Ishikawa (cell line): ENCODE data around the gene CLEC4M.

ENCODE experiments used
- CEBPB ChIP-seq: IDR thresholded peaks from 2 replicates; pipeline ENCODE4 v1.6.1; 2012
- CREB1 ChIP-seq: IDR thresholded peaks from 2 replicates; pipeline ENCODE4 v1.6.1; 2012; ENCODE audit warnings: low read depth
- EGR1 ChIP-seq: IDR thresholded peaks from 2 replicates; pipeline ENCODE4 v1.6.1; 2012
- FOXM1 ChIP-seq: IDR thresholded peaks from 2 replicates; pipeline ENCODE4 v1.6.1; 2012; ENCODE audit warnings: low read depth, borderline replicate concordance
- MAX ChIP-seq: IDR thresholded peaks from 2 replicates; pipeline ENCODE4 v1.6.1; 2012
- NFIC ChIP-seq: IDR thresholded peaks from 2 replicates; pipeline ENCODE4 v1.6.1; 2012
- RAD21 ChIP-seq: IDR thresholded peaks from 2 replicates; pipeline ENCODE4 v1.6.1; 2012; ENCODE audit warnings: low read depth
- REST ChIP-seq: IDR thresholded peaks from 2 replicates; pipeline ENCODE4 v1.6.1; 2012; ENCODE audit warnings: low read depth, mild to moderate bottlenecking
- TAF1 ChIP-seq: IDR thresholded peaks from 2 replicates; pipeline ENCODE4 v1.6.1; 2012; ENCODE audit warnings: low read depth, mild to moderate bottlenecking
- TCF12 ChIP-seq: IDR thresholded peaks from 2 replicates; pipeline ENCODE4 v1.6.1; 2012; ENCODE audit warnings: low read depth
- TEAD4 ChIP-seq: IDR thresholded peaks from 2 replicates; pipeline ENCODE4 v1.6.1; 2012
- USF1 ChIP-seq: IDR thresholded peaks from 2 replicates; pipeline ENCODE4 v1.6.1; 2012
- YY1 ChIP-seq: IDR thresholded peaks from 2 replicates; pipeline ENCODE4 v1.6.1; 2012; ENCODE audit warnings: low read depth
- ZBTB7A ChIP-seq: IDR thresholded peaks from 2 replicates; pipeline ENCODE4 v1.6.1; 2012; ENCODE audit warnings: low read depth

The CLEC4M gene

GRCh38 chr19:7734220-7735203 lies 28.5 kb upstream of the CLEC4M start:
- TF ChIP-seq CEBPB, result peak; percentile 77
- peak; percentile 23; the same call in 1 of the 2 replicates for TF ChIP-seq REST
- no peak for TF ChIP-seq USF1
- TF ChIP-seq TAF1, result no peak
- TF ChIP-seq TCF12, result no peak

- TF ChIP-seq FOXM1 (no peak), RAD21 (no peak), TAF1 (no peak), TCF12 (no peak)
These were observed 26.9 kb upstream of the CLEC4M start for GRCh38 chr19:7736148-7736547.

GRCh38 chr19:7737215-7737614 lies 25.8 kb upstream of the CLEC4M start:
- TF ChIP-seq EGR1 (no peak), TAF1 (no peak), FOXM1 (no peak), TCF12 (no peak), USF1 (no peak), YY1 (no peak), TEAD4 (no peak), RAD21 (no peak), CEBPB (no peak), ZBTB7A (no peak), NFIC (no peak), MAX (no peak)

- TF ChIP-seq CREB1, result no peak
- no peak for TF ChIP-seq RAD21
These were observed 25.0 kb upstream of the CLEC4M start for GRCh38 chr19:7738023-7738422.

- no peak for TF ChIP-seq CREB1
- TF ChIP-seq FOXM1, result no peak
- no peak for TF ChIP-seq REST
These were observed 23.8 kb upstream of the CLEC4M start for GRCh38 chr19:7739211-7739755.

- TF ChIP-seq TEAD4 (no peak), USF1 (0 out of 2 replicates have a peak, but pooled peaks have one; percentile 6)
These were observed 23.0 kb upstream of the CLEC4M start for GRCh38 chr19:7739801-7740681.
